BJ (cell line): Measurements from ENCODE around the gene TNRC6A. TPM values are rescaled to one million over a fixed set of nuclear protein-coding genes. Genes with fewer than 3 reads are reported as not detected.
"Not testable (repeated sequence)": the region's sequence is repeated elsewhere in the genome, so short reads cannot be mapped to it uniquely, and the experiment has no call there.

Experiments used
- CTCF ChIA-PET: fragments of 350-600 bp; formaldehyde crosslinking; extraction: SDS; loops from one replicate; lab custom pipeline; 2021; ENCODE audit warnings: antibody characterized with exemption, inconsistent platforms; lab: Yijun Ruan, JAX
- POLR2A ChIA-PET: fragments of 300-600 bp; sonication (Branson Sonifier 250); formaldehyde crosslinking; extraction: SDS; loops from one replicate; lab custom pipeline; 2021; ENCODE audit warnings: antibody characterized with exemption; lab: Charles Lee
- DNase-seq: peaks from one replicate; pipeline ENCODE4 v3.0.0-alpha.2; 2011; ENCODE audit warnings: low read depth
- H3K27me3 ChIP-seq: 2 replicates; pipeline ENCODE4 v1.6.0; 2011; ENCODE audit warnings: low read length; ENCODE audit not compliant: control insufficient read depth, insufficient read depth
- H3K36me3 ChIP-seq: 2 replicates; pipeline ENCODE4 v1.5.1; 2011; ENCODE audit warnings: low read length; ENCODE audit not compliant: control insufficient read depth, insufficient read depth
- H3K4me3 ChIP-seq: 2 replicates; pipeline ENCODE4 v1.5.1; 2011; ENCODE audit warnings: low read depth, mild to moderate bottlenecking, control low read depth, low read length
- CTCF ChIP-seq: IDR thresholded peaks from 2 replicates; pipeline ENCODE4 v1.5.1; 2011; ENCODE audit warnings: low read depth, mild to moderate bottlenecking, control low read depth, inconsistent platforms, low read length, moderate library complexity; ENCODE audit not compliant: insufficient read depth
- polyA plus RNA-seq: library from polyadenylated mRNA; depleted of rRNA; stranded (reverse); fragments of >200 nt; gene quantifications from 2 replicates; pipeline ENCODE4 v1.2.3, GENCODE V29; 2011

The TNRC6A gene
- polyA plus RNA-seq, 1 experiment: 44.8 TPM

DNA sequence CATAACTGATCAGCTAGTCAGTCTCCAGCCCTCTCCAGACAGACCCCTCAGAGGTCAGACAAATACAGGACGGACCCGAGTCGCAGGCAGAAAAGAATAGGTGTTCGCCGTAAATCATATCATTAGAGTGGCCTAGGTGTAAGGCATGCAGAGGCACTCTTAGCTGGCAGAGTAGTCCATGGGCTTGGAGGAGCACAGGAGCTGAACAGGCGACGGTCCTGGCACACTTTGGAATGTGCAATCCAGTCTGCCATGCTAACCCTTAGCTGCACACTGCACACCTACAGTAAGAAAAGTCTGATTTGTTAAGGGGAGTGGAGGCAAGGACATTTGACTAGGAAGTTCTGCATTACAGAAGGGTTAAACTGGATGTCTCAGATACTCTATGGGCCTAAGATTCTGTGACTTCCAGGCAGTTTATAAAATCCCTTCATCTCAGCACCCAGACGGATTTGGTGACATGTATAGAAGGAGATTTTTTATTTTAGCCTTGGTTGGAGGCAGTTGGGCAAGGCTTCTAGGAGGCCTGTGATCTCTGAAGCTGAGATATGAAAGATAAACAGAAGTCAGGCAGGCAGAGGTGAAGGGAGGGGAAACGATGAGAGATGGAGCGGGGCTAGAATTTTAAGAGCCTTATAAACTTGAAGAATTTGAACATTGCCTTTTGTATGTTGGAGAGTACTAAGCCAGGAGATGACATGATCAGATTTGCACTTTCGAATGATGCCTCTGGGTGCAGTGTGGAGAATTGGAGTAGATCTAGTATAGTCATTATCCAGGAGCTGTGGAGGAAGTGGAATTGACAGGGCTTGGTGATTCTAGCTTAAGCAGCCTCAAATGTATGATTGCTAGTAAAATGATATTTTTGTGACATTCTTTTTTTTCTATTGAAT lies 81.7 kb downstream of the TNRC6A start:
- Histone ChIP-seq H3K4me3 (no peak overlapping the region), H3K36me3 (peaks cover 19% of the 10 kb centered on the region), H3K27me3 (no peaks in the 10 kb centered on the region)
- ChIA-PET POLR2A (no interaction called here), CTCF (interaction anchor here (0.8 to 0.9 kb wide), 2 partner anchors 9 to 287 kb away, joined by 4 read pairs; no protein-coding TSS in a partner anchor)
- no peak for TF ChIP-seq CTCF
- no peak for DNase-seq

- CTCF ChIA-PET: interaction anchor here (0.6 to 1.4 kb wide), 2 partner anchors 65 to 232 kb away, joined by 3 read pairs; no protein-coding TSS in a partner anchor
- POLR2A ChIA-PET: not testable (repeated sequence)
These were observed 83.4 kb downstream of the TNRC6A start for GRCh38 chr16:24812813-24813212.

GRCh38 chr16:24815021-24815420 lies 85.6 kb downstream of the TNRC6A start:
- peaks cover 26% of the 10 kb centered on the region for H3K36me3 ChIP-seq
- H3K27me3 ChIP-seq: no peaks in the 10 kb centered on the region
- DNase-seq: no peak
- ChIA-PET POLR2A (no interaction called here), CTCF (interaction anchor here (1.9 kb wide), 1 partner anchor 20 kb away, joined by 5 read pairs; no protein-coding TSS in a partner anchor)
- no peak for TF ChIP-seq CTCF
- H3K4me3 ChIP-seq: no peak overlapping the region

More at GRCh38 chr16:24812813-24813212, 83.4 kb downstream of the TNRC6A start:
- DNase-seq, H3K4me3 ChIP-seq, H3K27me3 ChIP-seq: not testable (repeated sequence)
- H3K36me3 ChIP-seq: peaks cover 15% of the 10 kb centered on the region

GRCh38 chr16:24816688-24817087 lies 87.2 kb downstream of the TNRC6A start:
- Histone ChIP-seq H3K27me3 (no peaks in the 10 kb centered on the region), H3K4me3 (no peak overlapping the region), H3K36me3 (peaks cover 34% of the 10 kb centered on the region)
- ChIA-PET CTCF (no interaction called here), POLR2A (no interaction called here)
- no peak for DNase-seq
- TF ChIP-seq CTCF: no peak

GRCh38 chr16:24819462-24820040 lies 90.1 kb downstream of the TNRC6A start:
- no peak overlapping the region for H3K4me3 ChIP-seq
- peaks cover 48% of the 10 kb centered on the region for H3K36me3 ChIP-seq
- no peak for DNase-seq
- CTCF ChIA-PET: interaction anchor here (0.5 kb wide), 1 partner anchor 121 kb away, joined by 3 read pairs; no protein-coding TSS in a partner anchor
- no peaks in the 10 kb centered on the region for H3K27me3 ChIP-seq
- no peak for TF ChIP-seq CTCF
- POLR2A ChIA-PET: interaction anchor here (0.6 kb wide), 1 partner anchor 13 kb away, joined by 3 read pairs; no protein-coding TSS in a partner anchor
